GM12878 (cell line): ENCODE results near the gene CAPN1. TPM values are rescaled to one million over a fixed set of nuclear protein-coding genes. Genes with fewer than 3 reads are reported as not detected.

ENCODE experiments used
- ATAC-seq: fragments of 200-7000 bp; cut with Tn5 transposase; 3 replicates; pipeline ENCODE4 v1.9.1; 2020; ENCODE audit warnings: mild to moderate bottlenecking, moderate library complexity
- BruUV-seq: library from RNA; stranded (reverse); fragments of 400-500 nt; replicated peaks from 2 replicates; lab custom pipeline; 2021; lab: Mats Ljungman, UMichigan
- CTCF ChIA-PET: fragments of 300-600 bp; sonication (Branson Sonifier 250); formaldehyde crosslinking; extraction: SDS; loops from one replicate; lab custom pipeline; 2021; ENCODE audit warnings: inconsistent platforms; lab: Yijun Ruan, JAX
- POLR2A ChIA-PET: fragments of 350-600 bp; formaldehyde crosslinking; extraction: SDS; loops from one replicate; lab custom pipeline; 2021; ENCODE audit warnings: inconsistent platforms; lab: Charles Lee
- RAD21 ChIA-PET: fragments of 300-600 bp; sonication (Branson Sonifier 250); formaldehyde crosslinking; loops from one replicate; lab custom pipeline; 2023; ENCODE audit warnings: antibody characterized with exemption; ENCODE audit not compliant: unreplicated experiment; lab: Charles Lee
- SMC1A ChIA-PET: fragments of 300-600 bp; sonication (Branson Sonifier 250); formaldehyde crosslinking; loops from one replicate; lab custom pipeline; 2023; ENCODE audit not compliant: unreplicated experiment, uncharacterized antibody; lab: Charles Lee
- DNase-seq: peaks from one replicate; pipeline ENCODE4 v3.0.0-alpha.2; 2011; ENCODE audit warnings: low read depth, low spot score
- FAIRE-seq: peaks from 3 replicates; lab custom pipeline; 2011; peaks lifted over from hg19 to GRCh38; lab: Jason Lieb, UNC
- H2AFZ ChIP-seq: 2 replicates; pipeline ENCODE4 v1.6.0; 2011; ENCODE audit warnings: low read depth, low read length, control low read depth; ENCODE audit not compliant: control insufficient read depth
- H3K27ac ChIP-seq: 2 replicates; pipeline ENCODE4 v1.5.1; 2011; ENCODE audit warnings: control low read depth; ENCODE audit not compliant: control insufficient read depth, insufficient read depth
- H3K27me3 ChIP-seq, 2 experiments: replicated peaks in 1 of 2; 2 replicates each; pipeline versions ENCODE4 v1.6.0 to v1.6.1; 2011; ENCODE audit warnings: low read length in 1 of 2; ENCODE audit not compliant: control insufficient read depth in 2 of 2, insufficient read depth in 2 of 2
- H3K36me3 ChIP-seq, 2 experiments: 2 replicates each; pipeline ENCODE4 v1.5.1; 2011; ENCODE audit warnings: low read length in 1 of 2; ENCODE audit not compliant: control insufficient read depth in 2 of 2, insufficient read depth in 2 of 2
- H3K4me1 ChIP-seq: 2 replicates; pipeline ENCODE4 v1.6.1; 2011; ENCODE audit warnings: mild to moderate bottlenecking, low read length, moderate library complexity, mixed read lengths; ENCODE audit not compliant: control insufficient read depth, insufficient read depth
- H3K4me2 ChIP-seq: 2 replicates; pipeline ENCODE4 v1.6.0; 2011; ENCODE audit warnings: control low read depth; ENCODE audit not compliant: control insufficient read depth, insufficient read depth
- H3K4me3 ChIP-seq: fragments of 200-600 bp; sonication (generic); 2 replicates; pipeline ENCODE4 v1.5.1; 2016
- H3K79me2 ChIP-seq: 2 replicates; pipeline ENCODE4 v1.6.0; 2011; ENCODE audit warnings: low read length; ENCODE audit not compliant: control insufficient read depth, insufficient read depth
- H3K9ac ChIP-seq: 2 replicates; pipeline ENCODE4 v1.8.0; 2011; ENCODE audit warnings: low read length, control low read depth, mixed read lengths; ENCODE audit not compliant: control insufficient read depth, insufficient read depth
- H3K9me3 ChIP-seq: replicated peaks from 3 replicates; pipeline ENCODE4 v1.5.1; 2011; ENCODE audit warnings: mild to moderate bottlenecking, low read length; ENCODE audit not compliant: control insufficient read depth, insufficient read depth
- H4K20me1 ChIP-seq: 2 replicates; pipeline ENCODE4 v1.6.0; 2011; ENCODE audit not compliant: control insufficient read depth, insufficient read depth
- CEBPZ ChIP-seq: fragments of 150-350 bp; IDR thresholded peaks from 2 replicates; pipeline ENCODE4 v1.6.1; 2016; ENCODE audit warnings: low read depth, low read length
- EED ChIP-seq: sonication (generic); IDR thresholded peaks from 2 replicates; pipeline ENCODE4 v1.6.1; 2016; ENCODE audit warnings: antibody characterized with exemption, low read depth
- IRF3 ChIP-seq: fragments of 450-650 bp; IDR thresholded peaks from 2 replicates; pipeline ENCODE4 v1.6.1; 2014; ENCODE audit warnings: mild to moderate bottlenecking
- MEF2B ChIP-seq: fragments of 450-650 bp; IDR thresholded peaks from 2 replicates; pipeline ENCODE4 v1.6.1; 2018; ENCODE audit warnings: mild to moderate bottlenecking, moderate library complexity; ENCODE audit not compliant: partially characterized antibody, poor library complexity, severe bottlenecking
- MYC ChIP-seq: IDR thresholded peaks from 2 replicates; pipeline ENCODE4 v1.6.1; 2011; ENCODE audit warnings: mild to moderate bottlenecking, low read length, moderate library complexity, inconsistent platforms; ENCODE audit not compliant: insufficient read depth, insufficient replicate concordance, insufficient read length, severe bottlenecking
- PAX5 ChIP-seq: IDR thresholded peaks from 2 replicates; pipeline ENCODE4 v1.6.1; 2011; ENCODE audit warnings: low read depth, low read length, borderline replicate concordance
- POLR2AphosphoS5 ChIP-seq: IDR thresholded peaks from 2 replicates; pipeline ENCODE4 v1.6.1; 2011; ENCODE audit warnings: mild to moderate bottlenecking, low read length, inconsistent platforms
- SUPT20H ChIP-seq: IDR thresholded peaks from 2 replicates; pipeline ENCODE4 v1.6.1; 2011; ENCODE audit warnings: low read depth, mild to moderate bottlenecking, low read length, moderate library complexity, borderline replicate concordance; ENCODE audit not compliant: control insufficient read depth
- YY1 ChIP-seq: IDR thresholded peaks from 2 replicates; pipeline ENCODE4 v1.6.1; 2011; ENCODE audit warnings: low read depth, mild to moderate bottlenecking, low read length
- ZBTB11 ChIP-seq: fragments of 450-650 bp; formaldehyde crosslinking; IDR thresholded peaks from 2 replicates; pipeline ENCODE4 v1.5.0; 2022; ENCODE audit warnings: mild to moderate bottlenecking, missing genetic modification characterization
- ZSCAN29 ChIP-seq: fragments of 450-650 bp; IDR thresholded peaks from 2 replicates; pipeline ENCODE4 v1.6.1; 2017; ENCODE audit warnings: mild to moderate bottlenecking, moderate library complexity
- WGBS: methylation state at CpG from one replicate; pipeline ENCODE4 v1.1.6; 2016; ENCODE audit warnings: low lambda C conversion rate; ENCODE audit not compliant: insufficient replicate concordance, insufficient coverage; ENCODE audit errors: missing lambda C conversion rate; 5-methylcytosine and 5-hydroxymethylcytosine counted together
- in situ Hi-C: fragments of 300-500 bp; cut with MboI; formaldehyde crosslinking; loops from 9 replicates; pipeline ENCODE4 v1.14.3; 2018; ENCODE audit warnings: mixed read lengths
- intact Hi-C: fragments of 100-400 bp; cut with micrococcal nuclease; formaldehyde crosslinking; loops from one replicate; pipeline ENCODE4 v1.14.2; 2022; ENCODE audit not compliant: unreplicated experiment
- polyA plus RNA-seq, 11 experiments: library from polyadenylated mRNA; depleted of rRNA in 4 of 11; unstranded in 6 of 11; stranded (reverse) in 5 of 11; fragments of >200 nt; fragmentation: Nextera tagmentation in 4 of 11; fragmentation: Illumina TruSeq in 1 of 11; extraction: Ambion mirVana in 4 of 11; extraction: Trizol in 1 of 11; gene quantifications; 1 replicate in 1 of 11; 2 replicates in 10 of 11; pipeline versions ENCODE4 v1.2.1 to v1.2.3, GENCODE V29; 2011 to 2016; ENCODE audit warnings: inconsistent platforms in 2 of 11, missing spikeins in 2 of 11, low read depth in 1 of 11
- total RNA-seq, 4 experiments: library from RNA; depleted of rRNA in 3 of 4; stranded (reverse); fragments of >200 nt in 3 of 4; fragmentation: Illumina TruSeq in 1 of 4; extraction: Trizol in 1 of 4; gene quantifications; 2 replicates each; pipeline versions ENCODE4 v1.2.1 to v1.2.3, GENCODE V29; 2013 to 2021

The CAPN1 gene
- total and polyA plus RNA-seq, 10 of the 15 experiments (the other 5 are each of a cell fraction or from before 2014, with no cell fraction given): 2.2 to 167 (median 77.3) TPM

DNA sequence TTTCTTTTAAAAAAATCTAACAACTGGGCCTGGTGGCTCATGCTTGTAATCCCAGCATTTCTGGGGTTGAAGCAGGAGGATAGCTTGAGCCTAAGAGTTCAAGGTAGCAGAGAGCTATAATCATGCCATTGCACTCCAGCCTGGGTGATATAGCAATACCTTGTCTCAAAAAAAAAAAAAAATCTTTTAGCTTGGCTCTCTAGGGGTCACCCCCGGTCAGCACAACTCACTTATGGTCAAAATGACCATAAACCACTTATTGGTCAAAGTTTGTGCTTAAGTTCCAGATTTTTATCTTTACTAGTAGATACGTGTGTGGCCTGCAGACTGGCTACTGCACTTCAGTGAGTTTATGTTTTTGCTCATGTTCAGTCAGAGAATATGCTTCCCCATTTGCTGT lies 18.0 kb upstream of the CAPN1 start:
- no TSS peak for BruUV-seq
- no peak overlapping the region for H3K4me2 ChIP-seq

More for the DNA sequence above, 18.0 kb upstream of the CAPN1 start:
- in situ Hi-C loops (no loop called here), intact Hi-C loops (loop anchor here (2.0 kb wide), 1 partner anchor 21 kb away; no protein-coding TSS in a partner anchor)
- CTCF ChIA-PET: interaction anchor here (1.0 to 1.2 kb wide), 2 partner anchors 18 to 62 kb away, joined by 3 read pairs; partner anchors contain the start of gene CAPN1
- Histone ChIP-seq H3K9ac (no peak overlapping the region), H2AFZ (no peak overlapping the region), H3K36me3 (no peaks in the 10 kb centered on the region), H3K4me3 (no peak overlapping the region), H3K9me3 (no peaks in the 10 kb centered on the region), H3K27me3 (no peaks in the 10 kb centered on the region), H3K4me1 (peaks cover 9% of the 10 kb centered on the region), H3K79me2 (no peaks in the 10 kb centered on the region), H3K27ac (no peak overlapping the region), H4K20me1 (no peaks in the 10 kb centered on the region)
- FAIRE-seq (no peak), DNase-seq (no peak), ATAC-seq (no peak)
- RAD21 ChIA-PET: no interaction called here
- POLR2A ChIA-PET: interaction anchor here (0.7 kb wide), 1 partner anchor 29 kb away, joined by 3 read pairs; no protein-coding TSS in a partner anchor
- SMC1A ChIA-PET: interaction anchor here (0.6 to 1.4 kb wide), 3 partner anchors 10 to 65 kb away, joined by 3 read pairs; no protein-coding TSS in a partner anchor
- TF ChIP-seq EED (no peak), ZBTB11 (CRISPR knock-in tag) (no peak), MEF2B (no peak), CEBPZ (no peak), ZSCAN29 (no peak), MYC (no peak), POLR2AphosphoS5 (no peak), PAX5 (no peak), SUPT20H (no peak), YY1 (no peak), IRF3 (no peak)
- 46% methylated on average over 2 of the region's 2 CpGs for WGBS
